ENCODE results near the gene ARID3C.

The ARID3C gene

DNA sequence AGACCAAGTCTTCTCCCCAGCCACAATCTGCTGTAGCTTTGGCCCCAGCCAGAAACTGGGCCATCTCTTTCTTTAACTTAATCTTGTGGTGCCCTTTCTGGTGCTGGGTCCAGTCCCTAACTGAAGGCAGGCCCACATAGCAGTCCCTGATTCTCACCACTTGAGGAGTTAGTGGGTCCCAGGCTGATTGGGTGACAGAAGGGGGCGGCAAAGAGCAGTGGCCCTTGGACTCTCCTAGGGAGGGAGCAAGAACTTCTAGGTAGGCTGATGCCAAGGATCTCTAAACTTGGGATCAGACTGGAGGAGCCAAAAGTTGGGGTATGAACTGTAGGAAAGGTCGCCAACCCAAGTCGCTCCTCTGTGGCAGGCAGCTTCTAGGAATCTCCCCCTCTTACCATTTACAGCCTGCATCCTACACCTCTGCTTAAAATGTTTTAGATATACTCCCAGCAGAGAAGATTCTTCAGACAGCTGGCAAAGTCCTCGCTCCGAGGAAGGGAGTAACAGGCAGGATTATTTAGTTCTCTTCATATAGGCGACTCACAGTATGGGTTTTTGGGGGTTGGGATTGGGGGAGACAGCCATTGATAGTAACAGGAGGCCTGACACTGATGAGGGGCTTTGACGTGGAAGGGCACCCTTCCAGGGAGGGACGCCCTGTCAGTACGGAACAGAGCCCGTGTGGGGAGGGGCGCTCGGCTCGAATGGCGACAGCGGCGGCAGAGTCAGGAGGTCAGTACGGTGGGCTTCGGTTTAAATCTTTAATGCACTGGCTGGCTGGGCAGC lies 35.6 kb upstream of the ARID3C start:
- Histone ChIP-seq H3K27ac (no peak overlapping the region), H3K4me1 (ENCODE audit: low read depth, poor library complexity, severe bottlenecking) (peaks cover 10% of the 10 kb centered on the region), H4K20me1 (ENCODE audit: insufficient read depth) (no peaks in the 10 kb centered on the region), H3K9ac (peak overlapping the region; percentile 30; the same call in 1 of the 2 replicates), H2AFZ (ENCODE audit: low read depth) (peak overlapping the region; percentile 81; the same call in 1 of the 2 replicates), H3K36me3 (ENCODE audit: insufficient read depth) (no peaks in the 10 kb centered on the region), H3K79me2 (ENCODE audit: insufficient read depth, low read depth) (no peaks in the 10 kb centered on the region), H3K27me3 (ENCODE audit: insufficient read depth, low read depth) (no peaks in the 10 kb centered on the region), H3K4me3 (IDR thresholded peaks at IDR 0.05; ENCODE audit: insufficient read depth, low read depth, low read length) (no peak overlapping the region), H3K4me2 (peak overlapping the region; percentile 88)
- TF ChIP-seq CTCF (conservative IDR thresholded peaks at IDR 0.05; ENCODE audit: low read depth, low read length) = peak; percentile 91

DNA sequence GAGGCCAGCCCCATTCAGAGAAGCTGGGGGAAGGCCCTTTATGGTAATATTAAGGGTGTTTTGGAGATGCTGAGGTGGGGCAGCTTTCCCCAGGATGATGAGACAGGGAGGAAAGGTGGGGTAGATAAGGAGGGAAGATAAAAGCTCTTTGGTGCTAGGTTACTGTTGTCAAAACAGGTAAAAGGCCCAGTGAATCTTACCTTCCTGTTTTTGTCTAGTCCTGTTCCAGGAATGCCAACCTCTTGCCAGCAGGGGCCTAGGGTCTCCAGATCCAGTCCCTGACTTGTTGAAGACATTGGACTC lies 34.4 kb upstream of the ARID3C start:
- Histone ChIP-seq H3K79me2 (ENCODE audit: insufficient read depth, low read depth) (no peaks in the 10 kb centered on the region), H3K4me3 (IDR thresholded peaks at IDR 0.05; ENCODE audit: insufficient read depth, low read depth, low read length) (no peak overlapping the region), H4K20me1 (ENCODE audit: insufficient read depth) (no peaks in the 10 kb centered on the region), H2AFZ (ENCODE audit: low read depth) (no peak overlapping the region), H3K27ac (no peak overlapping the region), H3K4me2 (no peak overlapping the region), H3K9ac (no peak overlapping the region), H3K27me3 (ENCODE audit: insufficient read depth, low read depth) (no peaks in the 10 kb centered on the region), H3K4me1 (ENCODE audit: low read depth, poor library complexity, severe bottlenecking) (peaks cover 10% of the 10 kb centered on the region), H3K36me3 (ENCODE audit: insufficient read depth) (no peaks in the 10 kb centered on the region)
- TF ChIP-seq CTCF (conservative IDR thresholded peaks at IDR 0.05; ENCODE audit: low read depth, low read length) = no peak

DNA sequence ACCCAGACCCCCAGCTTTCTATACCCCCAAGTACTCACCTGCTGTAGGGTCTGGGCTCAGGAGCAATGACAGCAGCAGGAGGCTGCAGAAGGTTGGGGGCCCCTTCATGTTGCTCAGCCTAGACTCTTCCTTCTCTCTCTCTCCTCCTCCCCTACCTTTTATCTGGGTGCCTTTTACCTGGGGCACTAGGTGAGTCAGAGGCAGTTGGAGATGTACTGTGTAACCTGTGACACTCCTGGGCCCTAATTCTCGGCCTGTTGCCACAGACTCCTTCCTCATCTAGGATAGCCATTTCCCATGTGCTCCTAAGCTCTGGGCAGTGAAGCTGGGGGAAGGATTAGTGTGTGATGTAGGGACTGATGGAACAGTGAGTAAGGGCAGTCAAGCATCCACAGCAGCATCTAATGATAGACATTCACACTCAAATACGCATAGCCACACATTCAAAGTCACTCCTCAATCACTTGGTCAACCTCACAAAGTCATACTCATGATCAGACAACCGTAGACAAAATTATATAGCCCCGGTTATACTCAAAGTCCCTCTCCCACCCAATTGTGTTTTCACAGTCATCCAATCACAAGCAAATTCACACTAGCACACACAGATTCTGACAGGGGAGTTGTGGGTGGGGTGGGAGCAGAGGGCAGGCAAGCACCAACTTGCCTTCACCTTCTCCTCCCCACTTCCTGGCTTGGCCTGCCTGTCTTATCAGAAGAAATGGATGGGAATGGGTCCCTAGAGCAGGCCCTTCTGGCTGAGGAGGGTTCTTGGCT lies 33.8 kb upstream of the ARID3C start, which contains the start of gene CCL27:
Gene CCL27 (minus strand): TSS at position 132 of the 777 bp plus-strand sequence. CDS start 24 bp downstream, at position 108.
- Histone ChIP-seq H3K27ac (no peak within 1 kb of the TSS), H3K9ac (no peak within 1 kb of the TSS), H3K36me3 (ENCODE audit: insufficient read depth) (no peaks in the 10 kb centered on the region), H4K20me1 (ENCODE audit: insufficient read depth) (no peaks in the 10 kb centered on the region), H3K4me2 (no peak within 1 kb of the TSS), H3K79me2 (ENCODE audit: insufficient read depth, low read depth) (no peaks in the 10 kb centered on the region), H3K4me3 (IDR thresholded peaks at IDR 0.05; ENCODE audit: insufficient read depth, low read depth, low read length) (no peak within 1 kb of the TSS), H2AFZ (ENCODE audit: low read depth) (no peak within 1 kb of the TSS), H3K4me1 (ENCODE audit: low read depth, poor library complexity, severe bottlenecking) (peaks cover 10% of the 10 kb centered on the region), H3K27me3 (ENCODE audit: insufficient read depth, low read depth) (no peaks in the 10 kb centered on the region)
- TF ChIP-seq CTCF (conservative IDR thresholded peaks at IDR 0.05; ENCODE audit: low read depth, low read length) = no peak

GRCh38 chr9:34659592-34660253 lies 30.9 kb upstream of the ARID3C start:
- H3K27me3 ChIP-seq (ENCODE audit: insufficient read depth, low read depth) = no peaks in the 10 kb centered on the region
- H3K4me3 ChIP-seq (IDR thresholded peaks at IDR 0.05; ENCODE audit: insufficient read depth, low read depth, low read length) = no peak overlapping the region
- H2AFZ ChIP-seq (ENCODE audit: low read depth) = no peak overlapping the region
- no peaks in the 10 kb centered on the region for H3K36me3 ChIP-seq (ENCODE audit: insufficient read depth)
- TF ChIP-seq CTCF (conservative IDR thresholded peaks at IDR 0.05; ENCODE audit: low read depth, low read length) = no peak
- no peaks in the 10 kb centered on the region for H3K79me2 ChIP-seq (ENCODE audit: insufficient read depth, low read depth)
- no peaks in the 10 kb centered on the region for H4K20me1 ChIP-seq (ENCODE audit: insufficient read depth)
- peaks cover 8% of the 10 kb centered on the region for H3K4me1 ChIP-seq (ENCODE audit: low read depth, poor library complexity, severe bottlenecking)
- H3K9ac ChIP-seq = no peak overlapping the region
- no peak overlapping the region for H3K4me2 ChIP-seq
- H3K27ac ChIP-seq = no peak overlapping the region
